Kidney (tissue), 14 donors: ENCODE measurements around the gene MINDY2. TPM values are rescaled to one million over a fixed set of nuclear protein-coding genes. Genes with fewer than 3 reads are reported as not detected.
A peak's percentile ranks its signal among the peaks of the same experiment; 100 is the strongest.

Experiments used
- DNase-seq, 5 donors: peaks; one replicate each; pipeline ENCODE4 v3.0.0-alpha.2; 2013 to 2020
- FAIRE-seq: peaks from 2 replicates; lab custom pipeline; 2012; peaks lifted over from hg19 to GRCh38; lab: Jason Lieb, UNC
- H3K27ac ChIP-seq, 2 donors: one replicate each; pipeline ENCODE4 v1.7.0; 2013; ENCODE audit warnings: low read depth in 2 of 2, low read length in 2 of 2, inconsistent platforms in 1 of 2
- H3K27me3 ChIP-seq: one replicate; pipeline ENCODE4 v1.7.1; 2013; ENCODE audit warnings: low read length, inconsistent platforms; ENCODE audit not compliant: control insufficient read depth, insufficient read depth
- H3K36me3 ChIP-seq, 3 donors: one replicate each; pipeline versions ENCODE4 v1.7.0 to v1.7.1; 2013; ENCODE audit warnings: low read length in 3 of 3, control low read depth in 1 of 3, inconsistent platforms in 1 of 3; ENCODE audit not compliant: insufficient read depth in 3 of 3, control insufficient read depth in 2 of 3
- H3K4me1 ChIP-seq, 3 donors: one replicate each; pipeline versions ENCODE4 v1.7.0 to v1.7.1; 2013; ENCODE audit warnings: low read length in 3 of 3, inconsistent platforms in 1 of 3, low read depth in 1 of 3; ENCODE audit not compliant: control insufficient read depth in 2 of 3, insufficient read depth in 2 of 3
- H3K4me3 ChIP-seq, 3 donors: one replicate each; pipeline versions ENCODE4 v1.7.0 to v1.8.1; 2013; ENCODE audit warnings: low read length in 3 of 3, control low read depth in 1 of 3, inconsistent platforms in 1 of 3
- H3K9ac ChIP-seq, 3 donors: one replicate each; pipeline versions ENCODE4 v1.7.0 to v1.7.1; 2013; ENCODE audit warnings: low read length in 3 of 3, control low read depth in 1 of 3, inconsistent platforms in 1 of 3
- H3K9me3 ChIP-seq, 3 donors: one replicate each; pipeline versions ENCODE4 v1.7.0 to v1.7.1; 2013; ENCODE audit warnings: low read length in 3 of 3, control low read depth in 1 of 3, inconsistent platforms in 1 of 3; ENCODE audit not compliant: control insufficient read depth in 2 of 3, insufficient read depth in 1 of 3
- intact Hi-C: fragments of 100-400 bp; cut with DNase I; formaldehyde crosslinking; loops from one replicate; pipeline ENCODE4 v1.11.1; 2022
- polyA plus RNA-seq: library from polyadenylated mRNA; stranded (reverse); fragments of 350-450 nt; fragmentation: Illumina TruSeq; extraction: RNeasy Lipid Tissue Mini Kit (QIAGEN cat#74804); gene quantifications from one replicate; pipeline ENCODE4 v1.2.3, GENCODE V29; 2014; ENCODE audit warnings: low read depth, low replicate concordance; ENCODE audit not compliant: insufficient read depth
- total RNA-seq: library from RNA; stranded (reverse); fragmentation: NEBNext Ultra II Directional; extraction: Animal tissue kit (Norgen Biotek cat#: 25700); gene quantifications from one replicate; pipeline ENCODE4 v1.2.1, GENCODE V29; 2021
- TF ChIP-seq, protein P1 (sequence below): IDR thresholded peaks from 3 replicates; pipeline ENCODE4 v1.5.1; 2012; ENCODE audit warnings: mild to moderate bottlenecking, moderate library complexity, borderline replicate concordance; ENCODE audit not compliant: insufficient read depth; ENCODE audit errors: extremely low read depth
- donor health status: control.
- donor health status: control.
- donor health status: control.
- donor health status: control.
- donor health status: control.
- donor health status: DM: yes; HTN: yes; CAD: no.
- donor health status: Normal renal cell carcinoma (clear cell type).

MINDY2 gene
- total and polyA plus RNA-seq, 2 donors from 2014 or later = 5.1 to 31.7 TPM

- H3K9ac ChIP-seq = no peak overlapping the region
- no peak overlapping the region for H3K4me3 ChIP-seq
- FAIRE-seq (no peak), DNase-seq (no peak)
- no peaks in the 10 kb centered on the region for H3K36me3 ChIP-seq
- no peaks in the 10 kb centered on the region for H3K9me3 ChIP-seq
- no peaks in the 10 kb centered on the region for H3K27me3 ChIP-seq
- no peak overlapping the region for H3K27ac ChIP-seq
- intact Hi-C loops = no loop called here
- TF ChIP-seq, protein P1, sequence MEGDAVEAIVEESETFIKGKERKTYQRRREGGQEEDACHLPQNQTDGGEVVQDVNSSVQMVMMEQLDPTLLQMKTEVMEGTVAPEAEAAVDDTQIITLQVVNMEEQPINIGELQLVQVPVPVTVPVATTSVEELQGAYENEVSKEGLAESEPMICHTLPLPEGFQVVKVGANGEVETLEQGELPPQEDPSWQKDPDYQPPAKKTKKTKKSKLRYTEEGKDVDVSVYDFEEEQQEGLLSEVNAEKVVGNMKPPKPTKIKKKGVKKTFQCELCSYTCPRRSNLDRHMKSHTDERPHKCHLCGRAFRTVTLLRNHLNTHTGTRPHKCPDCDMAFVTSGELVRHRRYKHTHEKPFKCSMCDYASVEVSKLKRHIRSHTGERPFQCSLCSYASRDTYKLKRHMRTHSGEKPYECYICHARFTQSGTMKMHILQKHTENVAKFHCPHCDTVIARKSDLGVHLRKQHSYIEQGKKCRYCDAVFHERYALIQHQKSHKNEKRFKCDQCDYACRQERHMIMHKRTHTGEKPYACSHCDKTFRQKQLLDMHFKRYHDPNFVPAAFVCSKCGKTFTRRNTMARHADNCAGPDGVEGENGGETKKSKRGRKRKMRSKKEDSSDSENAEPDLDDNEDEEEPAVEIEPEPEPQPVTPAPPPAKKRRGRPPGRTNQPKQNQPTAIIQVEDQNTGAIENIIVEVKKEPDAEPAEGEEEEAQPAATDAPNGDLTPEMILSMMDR = no peak
- peaks cover 0 to 4% (median 3%) of the 10 kb centered on the region in 3 donors for H3K4me1 ChIP-seq
These were observed 18.4 kb upstream of the MINDY2 start for GRCh38 chr15:58752716-58753115.

DNA sequence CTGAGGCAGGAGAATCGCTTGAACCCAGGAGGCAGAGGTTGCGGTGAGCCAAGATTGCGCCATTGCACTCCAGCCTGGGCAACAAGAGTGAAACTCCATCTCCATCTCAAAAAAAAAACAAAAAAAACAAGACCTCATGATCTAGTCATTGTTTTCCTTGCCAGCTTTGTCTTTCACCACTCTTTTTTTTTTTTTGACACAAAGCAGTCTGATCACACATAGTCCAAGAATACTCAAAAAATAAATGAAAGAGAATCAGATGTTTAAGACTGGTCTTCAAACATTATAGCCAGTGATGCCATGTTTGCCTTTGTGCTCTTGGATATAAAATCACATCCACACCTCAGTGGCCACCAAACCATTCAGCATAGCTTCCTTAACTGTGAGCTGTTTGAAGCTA lies 15.8 kb upstream of the MINDY2 start:
- peaks cover 0 to 3% (median 1%) of the 10 kb centered on the region in 3 donors for H3K4me1 ChIP-seq
- TF ChIP-seq, protein P1 = no peak
- intact Hi-C loops = no loop called here
- no peaks in the 10 kb centered on the region for H3K36me3 ChIP-seq
- H3K4me3 ChIP-seq = no peak overlapping the region
- H3K9ac ChIP-seq = no peak overlapping the region
- DNase-seq = peak in 1 of 5 donors; percentile 25
- no peak for FAIRE-seq
- no peak overlapping the region for H3K27ac ChIP-seq
- no peaks in the 10 kb centered on the region for H3K9me3 ChIP-seq
- no peaks in the 10 kb centered on the region for H3K27me3 ChIP-seq

GRCh38 chr15:58755956-58756355 lies 15.1 kb upstream of the MINDY2 start:
- no peaks in the 10 kb centered on the region for H3K4me1 ChIP-seq
- no peaks in the 10 kb centered on the region for H3K36me3 ChIP-seq
- no peak for FAIRE-seq
- no peaks in the 10 kb centered on the region for H3K9me3 ChIP-seq
- DNase-seq = peak in 2 of 5 donors; percentile 16 to 42
- TF ChIP-seq, protein P1 = no peak
- H3K27ac ChIP-seq = no peak overlapping the region
- no peak overlapping the region for H3K4me3 ChIP-seq
- H3K27me3 ChIP-seq = no peaks in the 10 kb centered on the region
- intact Hi-C loops = no loop called here
- no peak overlapping the region for H3K9ac ChIP-seq

- Histone ChIP-seq H3K4me1 (no peaks in the 10 kb centered on the region), H3K27ac (no peak overlapping the region), H3K36me3 (no peaks in the 10 kb centered on the region), H3K9ac (no peak overlapping the region), H3K9me3 (no peaks in the 10 kb centered on the region), H3K27me3 (no peaks in the 10 kb centered on the region), H3K4me3 (no peak overlapping the region)
- FAIRE-seq (peak; percentile 33), DNase-seq (no peak)
- intact Hi-C loops = no loop called here
- TF ChIP-seq, protein P1 = peak; percentile 37
These were observed 13.0 kb upstream of the MINDY2 start for GRCh38 chr15:58758141-58758540.
